Measurements from ENCODE around the gene RTN4R.
"Not testable (repeated sequence)": the region's sequence is repeated elsewhere in the genome, so short reads cannot be mapped to it uniquely, and the experiment has no call there.

The RTN4R gene

DNA sequence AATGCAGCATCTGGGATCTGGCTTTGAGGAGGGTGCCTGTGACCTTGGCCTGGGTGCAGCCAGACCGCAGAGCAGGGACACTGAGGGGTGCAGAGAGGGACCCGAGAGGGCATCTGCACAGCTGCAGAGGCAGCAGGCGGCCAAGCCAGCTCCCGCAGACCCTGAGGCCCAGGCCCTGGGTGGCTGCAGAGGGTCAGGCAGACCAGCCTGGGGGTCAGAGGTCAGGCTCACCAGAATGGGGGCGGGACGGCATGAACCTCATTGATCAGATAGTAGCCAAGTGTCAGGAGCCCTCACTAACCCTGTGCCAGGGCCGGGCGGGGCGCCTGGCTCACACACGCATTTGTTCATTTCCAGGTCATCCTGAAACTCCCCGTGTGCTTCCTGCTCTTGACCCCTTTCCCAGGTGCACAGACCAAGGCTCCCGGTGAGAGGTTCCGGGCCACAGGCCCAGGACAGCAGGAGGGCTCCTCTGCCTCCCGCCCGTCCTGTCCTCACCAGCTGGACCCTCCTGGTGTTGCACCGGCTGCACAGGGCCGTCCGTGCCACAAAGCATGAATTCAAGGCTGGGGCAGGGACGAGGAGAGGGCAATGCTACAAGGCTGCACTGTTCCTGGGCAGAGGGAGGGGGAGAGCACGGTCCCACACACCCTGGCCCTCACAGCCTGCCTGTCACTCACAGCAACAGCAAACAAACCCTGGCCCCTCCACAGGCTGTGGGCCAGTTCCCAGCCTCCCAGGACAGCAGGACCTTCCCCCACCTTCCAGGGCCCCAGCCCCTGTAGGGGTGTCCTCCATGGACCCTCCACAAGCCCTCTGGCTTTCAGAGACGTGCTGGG is 3.3 kb downstream of the RTN4R start:
- TF ChIP-seq, protein P1, sequence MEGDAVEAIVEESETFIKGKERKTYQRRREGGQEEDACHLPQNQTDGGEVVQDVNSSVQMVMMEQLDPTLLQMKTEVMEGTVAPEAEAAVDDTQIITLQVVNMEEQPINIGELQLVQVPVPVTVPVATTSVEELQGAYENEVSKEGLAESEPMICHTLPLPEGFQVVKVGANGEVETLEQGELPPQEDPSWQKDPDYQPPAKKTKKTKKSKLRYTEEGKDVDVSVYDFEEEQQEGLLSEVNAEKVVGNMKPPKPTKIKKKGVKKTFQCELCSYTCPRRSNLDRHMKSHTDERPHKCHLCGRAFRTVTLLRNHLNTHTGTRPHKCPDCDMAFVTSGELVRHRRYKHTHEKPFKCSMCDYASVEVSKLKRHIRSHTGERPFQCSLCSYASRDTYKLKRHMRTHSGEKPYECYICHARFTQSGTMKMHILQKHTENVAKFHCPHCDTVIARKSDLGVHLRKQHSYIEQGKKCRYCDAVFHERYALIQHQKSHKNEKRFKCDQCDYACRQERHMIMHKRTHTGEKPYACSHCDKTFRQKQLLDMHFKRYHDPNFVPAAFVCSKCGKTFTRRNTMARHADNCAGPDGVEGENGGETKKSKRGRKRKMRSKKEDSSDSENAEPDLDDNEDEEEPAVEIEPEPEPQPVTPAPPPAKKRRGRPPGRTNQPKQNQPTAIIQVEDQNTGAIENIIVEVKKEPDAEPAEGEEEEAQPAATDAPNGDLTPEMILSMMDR (IDR thresholded peaks at IDR 0.05; ENCODE audit: low read depth, low read length) = no peak
- DNase-seq (ENCODE audit: extremely low read depth, low read depth) = no peak

DNA sequence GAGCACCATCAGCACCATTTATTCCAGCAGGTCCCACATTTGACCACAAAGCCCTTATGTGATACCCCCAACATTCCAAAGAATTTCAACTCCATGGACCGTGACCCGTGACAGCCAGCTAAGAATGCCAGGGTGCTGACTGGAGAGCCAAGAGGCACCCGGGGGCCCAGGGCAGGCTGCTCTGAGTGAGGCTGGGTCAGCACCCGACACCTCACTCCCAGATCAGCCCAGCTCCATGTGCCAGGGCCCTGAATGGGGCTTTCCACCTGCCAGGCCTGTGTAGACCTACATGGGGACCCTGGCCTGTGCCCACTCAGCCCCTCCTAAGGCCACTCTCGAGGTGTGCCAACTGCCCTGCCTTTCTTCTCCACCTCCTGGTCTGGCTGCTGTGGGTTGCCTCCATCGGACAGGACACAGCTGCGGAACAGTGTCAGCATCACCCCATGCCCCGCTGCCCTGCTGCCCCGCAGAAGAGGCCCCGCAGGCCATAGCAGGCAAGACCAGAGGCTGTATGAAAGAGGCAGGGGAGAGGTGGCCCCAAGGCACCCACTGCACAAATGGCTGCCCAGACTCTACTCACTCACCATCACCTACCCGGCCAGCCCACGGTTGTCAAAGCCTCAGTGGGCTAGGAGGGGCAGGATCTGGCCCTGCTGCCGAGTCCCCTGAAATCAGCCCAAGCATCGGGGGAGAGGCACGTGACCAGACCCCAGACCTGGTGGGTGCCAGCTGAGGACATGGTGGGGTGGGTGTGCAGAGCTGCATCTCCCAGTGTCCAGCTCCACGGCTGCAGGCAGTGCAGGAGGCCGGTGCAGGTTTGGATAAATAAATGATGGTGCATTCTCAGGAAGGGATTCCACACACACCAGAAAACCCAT is 4.5 kb downstream of the RTN4R start:
- DNase-seq (ENCODE audit: extremely low read depth, low read depth) = not testable (repeated sequence)

DNA sequence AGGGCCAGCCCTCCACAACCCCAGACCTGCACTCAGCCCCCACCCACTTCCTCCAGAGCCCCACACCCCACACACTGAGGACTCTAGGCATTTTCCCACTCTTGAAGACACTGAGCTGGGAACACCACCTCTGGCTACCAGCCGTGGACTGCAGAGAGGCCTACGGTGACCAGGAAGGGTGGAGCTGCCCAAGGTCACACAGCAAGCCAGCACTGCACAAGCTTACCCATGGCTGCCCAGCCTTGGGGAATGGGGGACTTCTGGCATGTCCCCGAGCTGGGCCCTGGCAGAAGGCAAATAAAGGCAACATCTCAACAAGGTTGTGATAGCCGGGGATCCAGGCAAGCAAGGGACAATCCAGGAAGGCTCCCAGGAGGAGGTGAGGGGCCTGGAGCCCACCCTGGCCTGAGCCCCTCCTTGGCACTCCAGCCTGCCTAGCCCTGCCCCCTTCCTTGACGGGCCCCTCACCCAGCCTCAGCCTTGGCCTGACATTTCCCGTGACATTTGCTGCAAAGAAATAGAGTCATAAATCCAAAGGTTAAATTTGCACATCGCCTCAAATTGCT is 5.5 kb downstream of the RTN4R start:
- DNase-seq (ENCODE audit: extremely low read depth, low read depth) = no peak
- TF ChIP-seq, protein P1 (IDR thresholded peaks at IDR 0.05; ENCODE audit: low read depth, low read length) = no peak

DNA sequence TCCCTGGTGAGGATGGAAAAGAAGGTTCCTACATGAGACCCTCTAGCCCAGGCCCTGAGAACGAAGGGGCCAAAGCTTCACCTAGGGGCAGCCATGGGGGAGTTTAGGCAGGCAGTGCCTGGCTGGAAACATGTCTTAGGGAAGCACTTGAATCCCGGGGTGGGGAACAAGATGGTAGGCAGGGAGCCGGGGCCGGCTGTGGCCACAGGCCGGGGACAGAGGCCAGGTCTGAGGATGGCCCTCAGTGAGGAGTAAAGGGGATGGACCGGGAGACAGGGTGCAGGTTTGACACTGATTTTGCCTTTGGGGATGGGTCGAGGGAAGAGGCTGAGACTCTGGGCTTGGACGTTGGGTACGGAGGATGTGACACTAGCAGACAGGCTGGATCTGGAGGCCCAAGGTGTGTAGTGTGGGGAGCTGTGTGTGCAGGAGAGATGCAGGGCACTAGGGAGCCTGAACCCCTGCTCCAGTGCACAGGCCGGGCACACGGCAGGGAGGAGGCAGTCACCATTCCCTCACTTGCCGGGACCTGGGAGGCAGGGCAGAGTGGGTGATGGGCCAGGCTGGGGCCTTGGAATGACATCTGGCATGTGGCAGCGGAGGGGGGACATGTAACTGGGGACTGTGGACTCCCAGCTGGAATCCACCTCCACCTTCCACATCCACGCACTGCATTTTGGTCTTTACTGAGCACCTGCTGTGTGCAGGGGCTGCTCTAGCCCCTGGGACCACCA is 6.1 kb downstream of the RTN4R start:
- DNase-seq (ENCODE audit: extremely low read depth, low read depth) = no peak
- TF ChIP-seq, protein P1 (IDR thresholded peaks at IDR 0.05; ENCODE audit: low read depth, low read length) = no peak

DNA sequence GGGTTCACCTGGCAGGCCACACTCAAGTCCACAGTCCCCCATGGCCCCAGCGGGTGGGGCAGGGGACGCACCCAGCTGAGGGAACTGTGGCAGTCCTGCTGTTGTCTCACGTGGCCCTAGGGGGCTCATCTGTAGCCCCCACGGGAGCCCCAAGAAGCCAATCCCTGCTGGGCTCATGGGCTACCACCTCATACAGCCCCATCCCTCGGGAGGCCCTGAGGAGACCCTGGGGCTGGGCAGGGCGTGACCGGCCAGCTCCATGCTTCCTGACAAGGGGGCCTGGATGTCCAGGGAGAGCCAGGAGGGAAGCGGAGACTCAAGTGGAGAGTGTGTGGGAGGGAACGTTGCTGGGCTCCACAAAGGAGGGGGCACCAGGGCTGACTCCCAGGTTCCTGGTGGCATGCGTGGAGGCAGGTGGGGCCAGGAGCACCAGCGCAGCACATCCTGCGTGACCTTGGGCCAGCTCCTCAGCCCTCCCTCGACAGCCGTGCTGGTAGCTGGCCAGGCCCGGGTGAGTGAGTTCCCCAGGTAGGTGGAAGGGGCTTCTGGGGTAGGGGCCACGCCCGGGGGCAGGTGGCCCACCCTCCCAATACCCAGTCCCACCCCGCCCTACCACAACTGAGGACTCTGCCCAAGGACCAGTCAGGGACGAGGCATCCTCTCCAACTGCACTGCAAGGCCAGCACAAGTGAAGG is 7.9 kb downstream of the RTN4R start:
- DNase-seq (ENCODE audit: extremely low read depth, low read depth) = no peak
- TF ChIP-seq, protein P1 (IDR thresholded peaks at IDR 0.05; ENCODE audit: low read depth, low read length) = no peak

DNA sequence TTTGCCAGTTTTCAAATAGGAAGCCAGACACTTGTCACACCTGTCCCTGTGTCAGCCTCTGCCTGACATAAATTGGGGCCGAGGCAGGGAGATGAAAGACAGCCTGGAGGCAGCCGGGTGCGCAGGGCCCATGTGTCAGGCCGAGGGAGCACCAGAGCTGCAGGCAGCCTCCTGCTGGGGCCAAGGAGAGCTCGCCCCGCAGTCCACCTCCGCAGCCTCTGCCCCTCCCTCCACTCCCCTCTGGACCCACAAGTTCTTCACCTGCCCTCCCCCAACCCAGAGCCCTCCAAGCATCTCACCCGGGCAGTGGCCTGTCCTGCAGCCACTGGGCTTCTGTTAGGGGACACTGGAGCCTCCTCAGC is 8.8 kb downstream of the RTN4R start:
- DNase-seq (ENCODE audit: extremely low read depth, low read depth) = no peak
- TF ChIP-seq, protein P1 (IDR thresholded peaks at IDR 0.05; ENCODE audit: low read depth, low read length) = no peak

All from AG09319 (cell line).